ENCODE measurements around the gene TEX264.

- TF ChIP-seq CTCF (IDR thresholded peaks at IDR 0.05) (no peak), EZH2 (IDR thresholded peaks at IDR 0.05) (no peak)
These were observed 13.8 kb upstream of the TEX264 start for GRCh38 chr3:51657234-51657633.

Measured in neural progenitor cell (in vitro differentiated cells).